Thyroid gland (tissue), 4 donors: ENCODE measurements around the gene NELFA. TPM values are rescaled to one million over a fixed set of nuclear protein-coding genes. Genes with fewer than 3 reads are reported as not detected.

Source experiments
- DNase-seq, 2 donors: peaks; one replicate each; pipeline ENCODE4 v3.0.0-alpha.2; 2019
- H3K27ac ChIP-seq, 3 donors: fragments of 200-600 bp; sonication (generic); 1 replicate in 2 of 3; 2 replicates in 1 of 3; pipeline ENCODE4 v1.5.1; 2016 to 2019; ENCODE audit warnings: mild to moderate bottlenecking in 1 of 3, moderate library complexity in 1 of 3
- H3K27me3 ChIP-seq: fragments of 200-600 bp; sonication (generic); one replicate; pipeline ENCODE4 v1.5.1; 2019
- H3K36me3 ChIP-seq, 2 donors: fragments of 200-600 bp; sonication (generic); one replicate each; pipeline ENCODE4 v1.5.1; 2016 to 2019
- H3K4me1 ChIP-seq, 2 donors: fragments of 200-600 bp; sonication (generic); one replicate each; pipeline ENCODE4 v1.5.1; 2017 to 2019
- H3K4me3 ChIP-seq, 3 donors: fragments of 200-600 bp; sonication (generic); replicated peaks in 1 of 3; 1 replicate in 2 of 3; 2 replicates in 1 of 3; pipeline ENCODE4 v1.5.1; 2016; ENCODE audit warnings: mild to moderate bottlenecking in 1 of 3
- H3K9me3 ChIP-seq: fragments of 200-600 bp; sonication (generic); one replicate; pipeline ENCODE4 v1.5.1; 2017
- POLR2A ChIP-seq, 2 donors: fragments of 450-650 bp; IDR thresholded peaks; one replicate each; pipeline ENCODE4 v1.6.1; 2017; ENCODE audit warnings: antibody characterized with exemption in 2 of 2, mild to moderate bottlenecking in 2 of 2, moderate library complexity in 1 of 2
- WGBS, 2 donors: methylation state at CpG; one replicate each; pipeline ENCODE4 v1.1.5; 2017; 5-methylcytosine and 5-hydroxymethylcytosine counted together
- intact Hi-C: fragments of 100-400 bp; cut with DNase I; formaldehyde crosslinking; loops from one replicate; pipeline ENCODE4 v1.15.1; 2023
- total RNA-seq, 4 donors: library from RNA; depleted of rRNA; stranded (reverse); fragments of >200 nt; gene quantifications; one replicate each; pipeline ENCODE4 v1.2.3, GENCODE V29; 2016
- TF ChIP-seq, protein P1 (sequence below), 6 experiments: fragments of 200-600 bp in 3 of 6; fragments of 450-650 bp in 3 of 6; sonication (generic) in 3 of 6; IDR thresholded peaks; one replicate each; pipeline ENCODE4 v1.5.1; 2016 to 2019; ENCODE audit warnings: antibody characterized with exemption in 6 of 6, mild to moderate bottlenecking in 2 of 6, inconsistent platforms in 1 of 6, moderate library complexity in 1 of 6

Gene NELFA
- total RNA-seq, 4 donors from 2014 or later = 23.2 to 39.3 (median 28.7) TPM

GRCh38 chr4:1961038-1961437 lies 47.7 kb downstream of the NELFA start:
- no peak overlapping the region for H3K27ac ChIP-seq
- DNase-seq = no peak
- WGBS, 2 donors = 93 to 96% methylated on average over 15 of the region's 15 CpGs
- no peaks in the 10 kb centered on the region for H3K4me1 ChIP-seq
- intact Hi-C loops = no loop called here
- H3K9me3 ChIP-seq = no peaks in the 10 kb centered on the region
- no peak for TF ChIP-seq POLR2A (IDR thresholded peaks at IDR 0.05)
- TF ChIP-seq, protein P1, sequence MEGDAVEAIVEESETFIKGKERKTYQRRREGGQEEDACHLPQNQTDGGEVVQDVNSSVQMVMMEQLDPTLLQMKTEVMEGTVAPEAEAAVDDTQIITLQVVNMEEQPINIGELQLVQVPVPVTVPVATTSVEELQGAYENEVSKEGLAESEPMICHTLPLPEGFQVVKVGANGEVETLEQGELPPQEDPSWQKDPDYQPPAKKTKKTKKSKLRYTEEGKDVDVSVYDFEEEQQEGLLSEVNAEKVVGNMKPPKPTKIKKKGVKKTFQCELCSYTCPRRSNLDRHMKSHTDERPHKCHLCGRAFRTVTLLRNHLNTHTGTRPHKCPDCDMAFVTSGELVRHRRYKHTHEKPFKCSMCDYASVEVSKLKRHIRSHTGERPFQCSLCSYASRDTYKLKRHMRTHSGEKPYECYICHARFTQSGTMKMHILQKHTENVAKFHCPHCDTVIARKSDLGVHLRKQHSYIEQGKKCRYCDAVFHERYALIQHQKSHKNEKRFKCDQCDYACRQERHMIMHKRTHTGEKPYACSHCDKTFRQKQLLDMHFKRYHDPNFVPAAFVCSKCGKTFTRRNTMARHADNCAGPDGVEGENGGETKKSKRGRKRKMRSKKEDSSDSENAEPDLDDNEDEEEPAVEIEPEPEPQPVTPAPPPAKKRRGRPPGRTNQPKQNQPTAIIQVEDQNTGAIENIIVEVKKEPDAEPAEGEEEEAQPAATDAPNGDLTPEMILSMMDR (IDR thresholded peaks at IDR 0.05) = no peak
- peaks cover 11 to 31% of the 10 kb centered on the region in 2 donors for H3K36me3 ChIP-seq
- no peaks in the 10 kb centered on the region for H3K27me3 ChIP-seq
- H3K4me3 ChIP-seq = no peak overlapping the region

GRCh38 chr4:1960170-1960825 lies 48.5 kb downstream of the NELFA start:
- Histone ChIP-seq H3K9me3 (no peaks in the 10 kb centered on the region), H3K4me1 (no peaks in the 10 kb centered on the region), H3K36me3 (peaks cover 17 to 37% of the 10 kb centered on the region in 2 donors), H3K4me3 (no peak overlapping the region), H3K27ac (no peak overlapping the region), H3K27me3 (no peaks in the 10 kb centered on the region)
- intact Hi-C loops = no loop called here
- WGBS, 2 donors = 82 to 84% methylated on average over 7 of the region's 7 CpGs
- TF ChIP-seq, protein P1 (IDR thresholded peaks at IDR 0.05) = no peak
- no peak for TF ChIP-seq POLR2A (IDR thresholded peaks at IDR 0.05)
- DNase-seq = no peak

GRCh38 chr4:1959104-1959384 lies 49.7 kb downstream of the NELFA start:
- intact Hi-C loops = no loop called here
- H3K4me3 ChIP-seq = no peak overlapping the region
- no peaks in the 10 kb centered on the region for H3K27me3 ChIP-seq
- WGBS, 2 donors = 83 to 96% methylated on average over 5 of the region's 5 CpGs
- no peak overlapping the region for H3K27ac ChIP-seq
- no peaks in the 10 kb centered on the region for H3K4me1 ChIP-seq
- TF ChIP-seq, protein P1 (IDR thresholded peaks at IDR 0.05) = no peak
- TF ChIP-seq POLR2A (IDR thresholded peaks at IDR 0.05) = no peak
- no peaks in the 10 kb centered on the region for H3K9me3 ChIP-seq
- peaks cover 17 to 38% of the 10 kb centered on the region in 2 donors for H3K36me3 ChIP-seq
- DNase-seq = no peak

DNA sequence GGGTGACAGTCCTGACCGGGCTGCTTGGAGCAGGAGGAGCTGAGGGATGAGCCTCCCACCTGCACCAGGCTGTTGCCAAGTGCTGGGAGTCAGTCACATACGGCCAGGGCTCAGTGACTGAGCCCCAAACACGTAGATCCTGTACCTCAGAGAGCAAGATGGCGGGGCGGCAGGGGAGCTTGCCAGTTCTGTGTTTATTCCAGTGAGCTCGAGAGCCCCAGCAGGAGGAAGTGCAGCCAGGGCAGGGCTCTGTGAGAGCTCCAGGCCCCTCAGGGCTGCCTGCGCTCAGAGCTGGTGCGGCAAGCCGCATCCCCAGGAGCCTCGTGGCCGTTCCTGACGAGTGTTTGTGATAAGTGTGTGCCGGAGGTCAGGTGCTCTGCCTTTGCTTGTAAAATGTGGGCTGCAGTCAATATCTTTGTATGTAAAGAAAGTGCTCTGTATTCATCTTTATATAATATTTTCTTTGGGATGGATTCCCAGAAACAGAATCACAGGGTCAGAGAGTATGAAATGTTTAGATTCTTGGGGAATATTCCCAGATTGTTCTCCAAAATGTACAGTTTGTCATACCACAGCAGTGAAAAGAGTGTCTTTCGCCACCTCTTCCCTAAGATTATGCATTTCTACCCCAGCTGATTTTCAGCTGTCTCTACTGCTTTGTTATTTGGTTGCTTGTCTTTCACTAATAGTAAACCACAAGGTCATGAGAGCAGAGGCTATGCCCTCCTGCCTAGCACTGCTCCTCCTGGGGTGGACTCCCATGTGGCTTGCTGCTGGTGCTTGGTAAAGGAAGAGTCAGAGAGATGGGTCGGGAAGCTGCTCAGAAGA lies 50.3 kb downstream of the NELFA start:
- Histone ChIP-seq H3K4me1 (no peaks in the 10 kb centered on the region), H3K27ac (no peak overlapping the region), H3K4me3 (no peak overlapping the region), H3K9me3 (no peaks in the 10 kb centered on the region), H3K27me3 (no peaks in the 10 kb centered on the region), H3K36me3 (peaks cover 17 to 38% of the 10 kb centered on the region in 2 donors)
- intact Hi-C loops = no loop called here
- DNase-seq = no peak
- TF ChIP-seq POLR2A (IDR thresholded peaks at IDR 0.05) = no peak
- TF ChIP-seq, protein P1 (IDR thresholded peaks at IDR 0.05) = no peak
- 93 to 97% methylated on average over 15 of the region's 15 CpGs for WGBS, 2 donors

GRCh38 chr4:1956631-1957030 lies 52.1 kb downstream of the NELFA start:
- Histone ChIP-seq H3K27ac (no peak overlapping the region), H3K4me3 (no peak overlapping the region), H3K4me1 (no peaks in the 10 kb centered on the region), H3K9me3 (no peaks in the 10 kb centered on the region), H3K36me3 (peaks cover 23 to 30% of the 10 kb centered on the region in 2 donors), H3K27me3 (no peaks in the 10 kb centered on the region)
- intact Hi-C loops = no loop called here
- 86 to 89% methylated on average over 12 of the region's 12 CpGs for WGBS, 2 donors
- TF ChIP-seq, protein P1 (IDR thresholded peaks at IDR 0.05) = no peak
- no peak for TF ChIP-seq POLR2A (IDR thresholded peaks at IDR 0.05)
- no peak for DNase-seq
